HEK293 (cell line): ENCODE measurements around the gene TBC1D13.

Source experiments
- HOXD13 ChIP-seq: sonication (generic); formaldehyde crosslinking; IDR thresholded peaks from 2 replicates; pipeline ENCODE4 v1.8.0; 2022; ENCODE audit warnings: missing genetic modification reagents, borderline replicate concordance
- KLF8 ChIP-seq: fragments of 450-650 bp; formaldehyde crosslinking; IDR thresholded peaks from 2 replicates; pipeline ENCODE4 v1.5.1; 2016; ENCODE audit warnings: missing biosample characterization, missing genetic modification characterization
- YY1 ChIP-seq: fragments of 450-650 bp; formaldehyde crosslinking; IDR thresholded peaks from 2 replicates; pipeline ENCODE4 v1.5.1; 2018; ENCODE audit warnings: missing biosample characterization, missing genetic modification characterization
- ZNF138 ChIP-seq: fragments of 450-650 bp; formaldehyde crosslinking; IDR thresholded peaks from 2 replicates; pipeline ENCODE4 v1.5.1; 2016; ENCODE audit warnings: missing biosample characterization, missing genetic modification characterization, borderline replicate concordance
- ZNF146 ChIP-seq: fragments of 450-650 bp; formaldehyde crosslinking; IDR thresholded peaks from 2 replicates; pipeline ENCODE4 v1.5.1; 2016; ENCODE audit warnings: missing biosample characterization, missing genetic modification characterization
- ZNF561 ChIP-seq: fragments of 450-650 bp; IDR thresholded peaks from 2 replicates; pipeline ENCODE4 v1.5.1; 2018; ENCODE audit warnings: missing biosample characterization, missing genetic modification characterization, borderline replicate concordance
- ZNF747 ChIP-seq: fragments of 450-650 bp; formaldehyde crosslinking; IDR thresholded peaks from 2 replicates; pipeline ENCODE4 v1.5.1; 2016; ENCODE audit warnings: missing biosample characterization, missing genetic modification characterization
- ZNF785 ChIP-seq: fragments of 450-650 bp; formaldehyde crosslinking; IDR thresholded peaks from 2 replicates; pipeline ENCODE4 v1.5.1; 2016; ENCODE audit warnings: missing biosample characterization, missing genetic modification characterization
- ZNF843 ChIP-seq: fragments of 450-650 bp; formaldehyde crosslinking; IDR thresholded peaks from 2 replicates; pipeline ENCODE4 v1.5.1; 2016; ENCODE audit warnings: missing biosample characterization, missing genetic modification characterization
- ZXDB ChIP-seq: fragments of 450-650 bp; formaldehyde crosslinking; IDR thresholded peaks from 2 replicates; pipeline ENCODE4 v1.5.1; 2016; ENCODE audit warnings: missing biosample characterization, missing genetic modification characterization
- TF ChIP-seq, protein P1 (sequence below): fragments of 450-650 bp; formaldehyde crosslinking; IDR thresholded peaks from 2 replicates; pipeline ENCODE4 v1.5.1; 2016; ENCODE audit warnings: missing biosample characterization, missing genetic modification characterization
- TF ChIP-seq, protein P2 (sequence below): fragments of 450-650 bp; formaldehyde crosslinking; IDR thresholded peaks from 2 replicates; pipeline ENCODE4 v1.5.1; 2016; ENCODE audit warnings: missing biosample characterization, missing genetic modification characterization
- TF ChIP-seq, protein P3 (sequence below): fragments of 450-650 bp; formaldehyde crosslinking; IDR thresholded peaks from 2 replicates; pipeline ENCODE4 v1.5.1; 2017; ENCODE audit warnings: missing biosample characterization, mild to moderate bottlenecking, missing genetic modification characterization, moderate library complexity

DNA sequence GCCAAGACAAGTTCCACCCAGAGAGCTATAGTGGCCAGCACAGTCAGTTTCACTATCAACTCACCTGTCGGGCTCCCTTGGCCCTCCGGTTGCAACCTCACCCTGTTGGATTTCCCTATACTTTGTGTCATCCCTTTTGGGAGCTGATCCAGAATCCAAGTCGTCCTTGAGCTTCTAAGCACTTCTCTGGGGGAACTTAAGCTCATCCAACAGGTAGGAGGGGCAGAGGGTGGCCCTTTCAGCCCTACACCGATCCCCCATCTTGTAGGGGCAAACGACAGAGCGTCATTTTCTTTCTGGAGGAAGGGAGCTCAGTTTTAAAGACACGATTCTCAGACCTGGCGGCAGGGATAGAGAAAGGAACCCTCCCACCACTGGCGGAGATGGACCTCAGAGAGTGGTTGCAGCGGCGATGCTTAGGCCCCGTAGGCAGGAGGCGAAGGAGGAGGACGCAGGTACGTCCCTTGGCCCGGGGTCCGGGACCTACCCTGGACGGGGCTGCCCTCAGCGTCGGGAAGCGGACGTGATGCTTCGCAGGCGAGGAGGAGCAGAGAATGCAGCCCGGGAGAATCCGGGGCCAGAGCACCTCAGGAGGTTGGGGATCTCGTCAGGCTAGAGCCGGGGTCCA, 15.8 kb upstream of the TBC1D13 start:
- TF ChIP-seq, protein P1, sequence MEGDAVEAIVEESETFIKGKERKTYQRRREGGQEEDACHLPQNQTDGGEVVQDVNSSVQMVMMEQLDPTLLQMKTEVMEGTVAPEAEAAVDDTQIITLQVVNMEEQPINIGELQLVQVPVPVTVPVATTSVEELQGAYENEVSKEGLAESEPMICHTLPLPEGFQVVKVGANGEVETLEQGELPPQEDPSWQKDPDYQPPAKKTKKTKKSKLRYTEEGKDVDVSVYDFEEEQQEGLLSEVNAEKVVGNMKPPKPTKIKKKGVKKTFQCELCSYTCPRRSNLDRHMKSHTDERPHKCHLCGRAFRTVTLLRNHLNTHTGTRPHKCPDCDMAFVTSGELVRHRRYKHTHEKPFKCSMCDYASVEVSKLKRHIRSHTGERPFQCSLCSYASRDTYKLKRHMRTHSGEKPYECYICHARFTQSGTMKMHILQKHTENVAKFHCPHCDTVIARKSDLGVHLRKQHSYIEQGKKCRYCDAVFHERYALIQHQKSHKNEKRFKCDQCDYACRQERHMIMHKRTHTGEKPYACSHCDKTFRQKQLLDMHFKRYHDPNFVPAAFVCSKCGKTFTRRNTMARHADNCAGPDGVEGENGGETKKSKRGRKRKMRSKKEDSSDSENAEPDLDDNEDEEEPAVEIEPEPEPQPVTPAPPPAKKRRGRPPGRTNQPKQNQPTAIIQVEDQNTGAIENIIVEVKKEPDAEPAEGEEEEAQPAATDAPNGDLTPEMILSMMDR (tag by site-specific recombination), result no peak
- TF ChIP-seq ZNF843 (no peak), YY1 (tag by site-specific recombination) (no peak), ZNF146 (no peak), ZNF785 (tag by site-specific recombination) (no peak), ZNF561 (tag by site-specific recombination) (no peak), ZNF747 (no peak), KLF8 (tag by site-specific recombination) (no peak), ZNF138 (tag by site-specific recombination) (no peak), ZXDB (tag by site-specific recombination) (no peak), HOXD13 (no peak)
- TF ChIP-seq, protein P2, sequence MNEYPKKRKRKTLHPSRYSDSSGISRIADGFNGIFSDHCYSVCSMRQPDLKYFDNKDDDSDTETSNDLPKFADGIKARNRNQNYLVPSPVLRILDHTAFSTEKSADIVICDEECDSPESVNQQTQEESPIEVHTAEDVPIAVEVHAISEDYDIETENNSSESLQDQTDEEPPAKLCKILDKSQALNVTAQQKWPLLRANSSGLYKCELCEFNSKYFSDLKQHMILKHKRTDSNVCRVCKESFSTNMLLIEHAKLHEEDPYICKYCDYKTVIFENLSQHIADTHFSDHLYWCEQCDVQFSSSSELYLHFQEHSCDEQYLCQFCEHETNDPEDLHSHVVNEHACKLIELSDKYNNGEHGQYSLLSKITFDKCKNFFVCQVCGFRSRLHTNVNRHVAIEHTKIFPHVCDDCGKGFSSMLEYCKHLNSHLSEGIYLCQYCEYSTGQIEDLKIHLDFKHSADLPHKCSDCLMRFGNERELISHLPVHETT, result no peak
- TF ChIP-seq, protein P3, sequence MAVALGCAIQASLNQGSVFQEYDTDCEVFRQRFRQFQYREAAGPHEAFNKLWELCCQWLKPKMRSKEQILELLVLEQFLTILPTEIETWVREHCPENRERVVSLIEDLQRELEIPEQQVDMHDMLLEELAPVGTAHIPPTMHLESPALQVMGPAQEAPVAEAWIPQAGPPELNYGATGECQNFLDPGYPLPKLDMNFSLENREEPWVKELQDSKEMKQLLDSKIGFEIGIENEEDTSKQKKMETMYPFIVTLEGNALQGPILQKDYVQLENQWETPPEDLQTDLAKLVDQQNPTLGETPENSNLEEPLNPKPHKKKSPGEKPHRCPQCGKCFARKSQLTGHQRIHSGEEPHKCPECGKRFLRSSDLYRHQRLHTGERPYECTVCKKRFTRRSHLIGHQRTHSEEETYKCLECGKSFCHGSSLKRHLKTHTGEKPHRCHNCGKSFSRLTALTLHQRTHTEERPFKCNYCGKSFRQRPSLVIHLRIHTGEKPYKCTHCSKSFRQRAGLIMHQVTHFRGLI (tag by site-specific recombination), result no peak
